Measurements from ENCODE around the gene AIM2. TPM values are rescaled to one million over a fixed set of nuclear protein-coding genes. Genes with fewer than 3 reads are reported as not detected.

AIM2 gene
- total and polyA plus RNA-seq, 10 of the 15 experiments (the other 5 are each of a cell fraction or from before 2014, with no cell fraction given), result 7.9 to 35.7 (median 12.8) TPM

- TF ChIP-seq BCL11A (IDR thresholded peaks at IDR 0.05; ENCODE audit: low read depth, low read length) (no peak), CTCF (IDR thresholded peaks at IDR 0.05 in 2 of 3, conservative IDR thresholded peaks at IDR 0.05 in 1 of 3; ENCODE audit: control insufficient read depth in 2 of 3, extremely low read depth in 1 of 3, insufficient read depth in 1 of 3, low read depth in 3 of 3, low read length in 3 of 3) (peak; percentile 61 to 78 (median 62)), HDAC2 (IDR thresholded peaks at IDR 0.05) (no peak), MXI1 (IDR thresholded peaks at IDR 0.05; ENCODE audit: low read depth, low read length) (no peak), ZNF24 (IDR thresholded peaks at IDR 0.05) (no peak), IRF5 (IDR thresholded peaks at IDR 0.05; ENCODE audit: borderline replicate concordance) (no peak), RELA (IDR thresholded peaks at IDR 0.05; ENCODE audit: borderline replicate concordance, partially characterized antibody) (no peak), E4F1 (IDR thresholded peaks at IDR 0.05; ENCODE audit: borderline replicate concordance, partially characterized antibody) (no peak), HCFC1 (IDR thresholded peaks at IDR 0.05; ENCODE audit: low read length) (no peak), CEBPB (IDR thresholded peaks at IDR 0.05; ENCODE audit: borderline replicate concordance in 1 of 2, low read depth in 2 of 2, low read length in 2 of 2) (no peak), ZZZ3 (IDR thresholded peaks at IDR 0.05; ENCODE audit: control insufficient read depth, insufficient read length, low read depth) (no peak), NFYA (IDR thresholded peaks at IDR 0.05; ENCODE audit: borderline replicate concordance, low read depth, low read length) (no peak), POLR2A (IDR thresholded peaks at IDR 0.05; ENCODE audit: low read depth, low read length) (no peak), SPI1 (IDR thresholded peaks at IDR 0.05; ENCODE audit: borderline replicate concordance, insufficient read depth, low read depth, low read length) (no peak), ZSCAN29 (IDR thresholded peaks at IDR 0.05) (no peak), RUNX3 (IDR thresholded peaks at IDR 0.05; ENCODE audit: low read length) (peak; percentile 31; the same call in 1 of the 2 replicates), RCOR1 (conservative IDR thresholded peaks at IDR 0.05; ENCODE audit: low read depth, low read length) (no peak), WRNIP1 (IDR thresholded peaks at IDR 0.05; ENCODE audit: borderline replicate concordance, low read depth, low read length) (no peak)
Observed at GRCh38 chr1:159071970-159072582, 4.5 kb downstream of the AIM2 start (continued).

All from GM12878 (cell line).